Caki2 (cell line): Measurements from ENCODE around the gene RHBDD1. TPM values are rescaled to one million over a fixed set of nuclear protein-coding genes. Genes with fewer than 3 reads are reported as not detected.
A peak's percentile ranks its signal among the peaks of the same experiment; 100 is the strongest.

ENCODE experiments used
- DNase-seq: peaks from one replicate; pipeline ENCODE4 v3.0.0-alpha.2; 2015; ENCODE audit warnings: low read depth
- in situ Hi-C: cut with HindIII; loops from 2 replicates; pipeline ENCODE4 v1.10.0; 2016; ENCODE audit warnings: low sequenced_read_pairs, low pct_unique_long_range_greater_than_20kb, mixed read lengths
- total RNA-seq: library from RNA; depleted of rRNA; stranded (reverse); fragments of >200 nt; shearing (Covaris generic); gene quantifications from 2 replicates; pipeline ENCODE4 v1.2.3, GENCODE V29; 2014; ENCODE audit warnings: low replicate concordance

The RHBDD1 gene
- total RNA-seq, 1 experiment from 2014 or later, result 8.6 TPM

DNA sequence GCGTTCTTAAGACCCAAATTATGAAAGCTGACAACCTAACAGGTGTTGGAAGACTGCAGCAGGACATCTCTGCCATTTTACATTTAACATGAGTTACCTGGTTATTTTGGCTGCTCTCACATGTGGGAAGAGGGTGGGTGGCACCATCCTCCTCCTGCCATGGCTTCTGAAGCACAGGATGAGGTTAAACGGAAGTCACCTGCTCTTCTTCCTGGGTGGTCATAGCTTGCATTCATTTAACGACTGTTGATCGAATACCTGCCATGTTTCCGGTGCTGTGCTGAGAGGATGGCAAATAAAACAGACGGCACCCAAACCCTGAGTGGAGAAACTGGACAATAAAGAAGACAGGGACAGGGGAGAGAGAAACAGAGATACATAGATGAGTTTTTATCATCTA lies 118.0 kb downstream of the RHBDD1 start:
- in situ Hi-C loops, result no loop called here

DNA sequence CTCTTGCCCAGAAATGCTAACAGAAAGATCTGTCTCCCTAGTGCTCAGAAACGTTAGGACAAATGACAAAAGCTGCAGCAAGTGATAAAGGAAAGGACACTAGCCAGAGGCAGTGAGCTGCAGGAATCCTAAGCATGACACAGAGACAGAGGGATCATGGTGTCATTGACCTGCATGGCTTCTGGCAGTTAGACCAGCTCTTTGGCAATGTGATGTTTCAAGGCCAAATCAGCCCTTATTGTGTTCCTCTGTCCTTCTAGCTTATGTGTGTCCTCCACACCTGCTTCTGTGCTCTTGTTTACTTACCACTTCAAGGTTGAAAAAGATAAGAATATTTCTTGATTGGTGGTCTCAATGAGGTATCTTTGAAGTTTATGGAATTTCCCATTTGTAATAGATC lies 120.8 kb downstream of the RHBDD1 start:
- in situ Hi-C loops, result no loop called here
- DNase-seq, result no peak

More for the DNA sequence above, 118.0 kb downstream of the RHBDD1 start:
- DNase-seq, result no peak

DNA sequence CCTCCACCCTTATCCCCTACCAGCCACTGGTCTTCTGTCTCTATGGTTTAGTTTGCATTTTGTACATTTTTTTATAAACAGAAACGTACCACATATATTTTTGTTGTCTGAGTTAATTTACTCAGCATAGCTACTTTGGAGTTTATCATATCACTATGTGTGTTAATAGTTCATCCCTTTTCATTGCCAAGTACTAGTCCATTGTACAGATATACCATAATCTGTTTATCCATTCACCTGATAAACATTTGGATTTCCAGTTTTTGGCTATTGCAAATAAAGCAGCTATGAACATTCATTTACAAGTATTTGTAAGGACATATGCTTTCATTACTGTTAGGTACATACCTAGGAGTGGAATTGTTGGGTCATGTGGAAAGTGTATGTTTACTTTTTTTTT lies 123.6 kb downstream of the RHBDD1 start:
- in situ Hi-C loops, result no loop called here
- no peak for DNase-seq

DNA sequence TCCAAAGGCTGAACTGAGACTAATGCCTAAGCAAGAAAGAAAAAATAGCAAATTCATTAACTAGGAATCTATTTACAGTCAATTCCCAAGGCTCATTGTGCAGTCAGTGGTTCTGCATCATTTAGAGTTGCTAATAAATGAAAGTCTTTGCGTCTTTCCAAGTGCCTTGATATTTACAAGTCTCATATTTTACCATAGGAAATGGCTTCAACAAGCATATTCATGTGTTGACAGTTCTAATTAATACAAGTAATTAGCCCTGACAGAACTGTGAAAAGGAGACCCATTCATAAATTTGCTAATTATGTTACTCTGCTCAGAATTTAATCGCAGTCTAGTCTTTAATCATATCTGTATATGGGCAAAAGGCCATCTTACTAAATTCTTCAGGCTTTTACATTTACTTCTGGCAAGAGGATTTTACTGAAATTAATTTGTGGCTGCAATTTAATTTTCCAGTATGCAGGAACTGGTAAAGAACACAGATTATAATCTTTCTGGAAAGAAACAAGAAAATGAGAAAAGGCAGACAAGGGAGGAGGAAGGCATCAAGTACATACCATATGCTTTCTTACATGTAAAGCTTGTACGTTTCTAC lies 126.4 kb downstream of the RHBDD1 start:
- in situ Hi-C loops, result no loop called here
- no peak for DNase-seq

- peak; percentile 86 for DNase-seq
- in situ Hi-C loops, result no loop called here
These were observed 127.7 kb downstream of the RHBDD1 start for GRCh38 chr2:226963528-226963927.

GRCh38 chr2:226965376-226965775 lies 129.5 kb downstream of the RHBDD1 start:
- no peak for DNase-seq

DNA sequence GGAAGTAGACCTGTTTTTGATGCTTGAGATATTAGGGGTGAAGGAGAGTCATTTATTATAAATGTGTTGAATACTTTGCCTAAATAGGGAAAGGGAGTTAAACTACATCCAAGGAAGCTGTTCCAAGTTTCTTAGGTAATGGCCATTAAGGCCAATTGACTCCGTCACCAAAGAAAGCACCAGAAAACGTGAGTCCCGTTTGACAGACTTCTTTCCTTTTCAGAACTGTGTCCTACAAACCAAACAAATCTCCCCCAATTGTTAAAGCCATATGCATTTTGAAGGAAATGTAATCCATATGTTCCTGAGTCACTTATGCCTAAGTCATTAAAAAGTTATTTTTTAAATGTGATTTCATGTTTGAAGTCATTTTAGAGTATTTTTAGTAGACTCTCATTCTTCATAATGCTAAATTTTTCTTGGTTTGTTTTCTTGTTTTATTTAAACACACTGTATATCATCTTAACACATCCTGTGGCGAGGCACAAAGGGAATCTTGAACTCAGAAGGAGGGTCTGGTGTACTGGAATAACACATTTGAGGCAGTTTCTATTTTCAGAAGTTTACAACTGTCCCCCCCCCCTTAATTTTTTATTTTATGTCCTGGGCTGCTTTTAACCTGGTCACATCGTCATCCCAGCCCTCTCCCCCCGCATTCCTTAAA lies 133.7 kb downstream of the RHBDD1 start:
- no peak for DNase-seq
- in situ Hi-C loops, result no loop called here

More at GRCh38 chr2:226965376-226965775, 129.5 kb downstream of the RHBDD1 start:
- in situ Hi-C loops, result no loop called here

- DNase-seq, result no peak
- in situ Hi-C loops, result no loop called here
These were observed 134.5 kb downstream of the RHBDD1 start for GRCh38 chr2:226970362-226970761.

DNA sequence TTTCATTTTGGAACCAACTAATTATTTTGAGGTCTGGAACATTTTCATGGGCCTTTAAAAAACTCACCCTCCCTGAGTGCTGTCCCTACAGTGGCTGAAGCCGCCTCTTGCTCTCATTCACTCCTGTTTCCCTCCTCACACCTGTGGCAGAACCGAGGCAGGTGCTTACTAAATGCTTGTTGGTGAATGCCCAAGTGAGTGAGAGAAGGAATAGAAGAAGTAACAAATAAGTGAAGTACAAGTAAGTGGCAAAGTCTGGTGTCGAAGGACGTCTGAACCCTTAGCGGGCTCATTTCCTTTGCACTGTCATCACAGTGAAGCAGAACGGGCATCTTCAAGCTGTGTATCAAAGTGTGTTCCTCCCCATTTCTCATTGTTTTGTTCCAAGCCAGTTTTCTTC lies 135.2 kb downstream of the RHBDD1 start:
- DNase-seq, result no peak
- in situ Hi-C loops, result no loop called here

DNA sequence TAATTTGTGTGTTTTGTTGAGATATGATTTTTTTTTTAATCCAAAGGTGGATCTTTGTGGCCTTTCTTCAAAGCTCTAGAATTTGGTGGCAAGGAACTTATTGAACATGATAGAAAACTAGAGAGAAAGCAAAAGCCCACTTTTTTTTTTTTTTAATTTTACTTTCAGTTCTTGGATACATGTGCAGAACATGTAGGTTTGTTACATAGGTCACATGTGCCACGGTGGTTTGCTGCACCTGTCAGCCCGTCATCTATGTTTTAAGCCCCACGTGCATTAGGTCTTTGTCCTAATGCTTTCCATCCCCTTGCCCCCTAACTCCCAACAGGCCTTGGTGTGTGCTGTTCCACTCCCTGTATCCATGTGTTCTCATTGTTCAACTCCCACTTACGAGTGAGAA lies 135.9 kb downstream of the RHBDD1 start:
- no peak for DNase-seq
- in situ Hi-C loops, result no loop called here

DNA sequence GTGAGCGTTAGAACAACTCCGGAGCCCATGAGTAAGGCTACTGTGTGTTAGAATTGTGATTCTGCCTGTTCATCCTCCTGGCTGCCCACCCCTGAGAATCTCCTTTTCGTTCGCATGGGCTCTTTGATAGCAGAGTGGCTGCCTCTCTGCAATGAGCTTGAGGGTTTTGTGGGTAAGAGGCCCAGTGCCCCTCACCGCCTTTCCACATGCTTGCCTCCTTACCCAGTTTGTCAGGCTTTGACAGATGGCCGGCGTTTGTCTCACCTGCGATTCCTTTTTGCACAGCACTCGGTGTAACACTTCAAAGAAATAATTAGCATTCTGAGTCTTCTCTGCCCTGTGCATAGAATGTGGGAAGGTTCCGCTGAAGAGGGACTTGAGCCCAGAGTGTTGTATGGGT lies 138.0 kb downstream of the RHBDD1 start:
- no peak for DNase-seq
- in situ Hi-C loops, result no loop called here

DNA sequence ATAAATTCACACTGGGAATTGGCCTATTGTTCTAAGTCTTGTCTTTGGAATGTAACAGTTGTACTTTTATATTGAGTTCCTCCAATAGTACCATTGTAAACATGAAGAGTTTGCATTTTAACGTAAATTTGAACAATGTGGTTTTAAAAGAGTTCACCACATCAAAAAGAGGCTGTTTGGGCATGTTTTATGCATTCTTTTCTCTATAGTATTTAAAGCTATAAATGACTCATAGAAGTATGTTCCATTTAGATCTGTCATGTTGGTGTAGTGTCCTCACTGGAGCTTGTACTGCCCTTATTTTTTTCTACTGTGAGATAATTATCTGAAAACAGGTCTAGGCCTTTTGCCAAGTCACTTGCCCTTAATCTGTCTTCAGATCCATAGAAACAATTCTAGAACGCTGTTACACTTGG lies 141.9 kb downstream of the RHBDD1 start:
- peak; percentile 10 for DNase-seq
- in situ Hi-C loops, result no loop called here

DNA sequence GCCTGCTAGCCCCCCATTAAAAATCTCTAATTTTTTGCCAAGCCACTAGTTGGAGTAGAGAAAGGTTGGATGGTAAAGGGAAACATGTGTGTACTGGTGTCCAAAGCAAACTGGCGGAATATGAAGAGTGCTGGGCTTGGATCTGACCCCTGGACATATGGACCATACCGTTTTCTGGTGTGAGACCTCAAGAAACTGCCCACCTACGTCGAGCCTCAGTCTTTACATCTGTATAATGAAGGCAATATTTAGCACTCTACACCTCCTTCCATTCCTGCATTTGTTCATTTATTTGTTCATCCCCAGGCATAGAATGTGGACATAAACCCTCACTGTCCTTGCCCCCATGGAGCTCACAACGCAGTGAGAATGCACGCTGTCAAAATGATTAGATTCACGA lies 142.4 kb downstream of the RHBDD1 start:
- no peak for DNase-seq
- in situ Hi-C loops, result no loop called here

DNA sequence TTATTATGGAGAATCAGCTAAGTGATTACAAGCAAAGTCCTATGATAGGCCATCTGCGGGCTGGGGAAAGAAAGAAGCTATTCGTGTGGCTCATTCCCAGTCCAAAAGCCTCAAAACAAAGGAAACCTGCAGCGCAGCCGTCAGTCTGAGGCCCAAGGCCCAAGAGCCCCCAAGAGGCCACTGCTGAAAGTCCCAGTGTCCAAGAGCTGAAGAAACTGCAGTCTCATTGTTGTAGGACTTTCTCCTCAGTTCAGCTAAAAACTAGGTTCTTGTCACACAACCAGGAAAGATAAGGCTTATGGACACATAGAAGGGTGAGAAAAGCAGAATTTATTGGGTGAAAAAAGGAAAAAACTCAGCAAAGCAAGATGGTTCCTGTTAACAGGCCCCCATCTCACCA lies 143.2 kb downstream of the RHBDD1 start:
- in situ Hi-C loops, result no loop called here
- no peak for DNase-seq

GRCh38 chr2:226981791-226982326 lies 146.0 kb downstream of the RHBDD1 start:
- in situ Hi-C loops, result no loop called here
- no peak for DNase-seq

- no peak for DNase-seq
- in situ Hi-C loops, result no loop called here
These were observed 148.3 kb downstream of the RHBDD1 start for GRCh38 chr2:226983895-226984749.

DNA sequence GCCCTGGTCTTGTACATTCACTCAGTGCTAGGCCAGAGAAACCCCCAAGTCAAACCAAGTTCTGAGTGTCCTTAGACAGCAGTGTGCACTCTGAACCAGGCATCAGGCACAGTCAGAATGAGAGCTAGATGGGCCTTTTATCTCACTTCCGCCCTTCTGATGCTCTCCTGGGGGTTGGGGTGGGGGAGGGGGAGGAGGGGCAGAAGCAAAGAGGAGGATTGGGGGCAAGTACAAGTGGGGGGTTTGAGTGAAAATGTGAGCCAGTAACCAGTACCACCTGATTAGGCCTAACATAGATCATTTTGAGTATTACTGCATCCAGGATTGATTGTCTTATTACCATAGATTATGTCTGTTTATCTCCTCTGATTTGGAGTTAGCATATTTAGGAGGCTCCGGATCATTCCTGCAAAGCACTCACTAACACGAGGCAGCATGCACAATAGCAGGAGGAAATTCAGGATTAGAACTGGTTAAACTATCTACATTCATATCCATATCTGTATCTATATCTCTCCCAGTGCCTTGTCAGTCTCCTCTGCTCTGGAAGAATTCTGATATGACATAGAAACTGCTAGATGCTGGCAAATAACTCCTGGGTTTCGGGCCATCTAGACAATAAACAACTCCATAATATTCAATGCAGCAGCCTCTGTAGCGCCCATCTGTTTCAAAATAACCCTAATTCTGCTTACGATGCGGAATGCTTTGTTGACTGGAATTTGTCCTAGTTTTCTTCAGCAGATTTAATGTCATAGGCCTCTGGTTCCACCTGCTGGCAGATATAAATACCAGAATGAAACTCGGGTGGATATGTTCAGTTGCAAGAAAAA lies 149.1 kb downstream of the RHBDD1 start:
- in situ Hi-C loops, result no loop called here
- peak; percentile 35 for DNase-seq

- in situ Hi-C loops, result no loop called here
- DNase-seq, result no peak
These were observed 149.7 kb downstream of the RHBDD1 start for GRCh38 chr2:226985583-226985946.
